Measurements from ENCODE around the gene ING1.

GRCh38 chr13:110689711-110690110 lies 23.8 kb upstream of the ING1 start:
- TF ChIP-seq EZH2phosphoT487 (IDR thresholded peaks at IDR 0.05; ENCODE audit: borderline replicate concordance, low read length), result no peak
- no peak for TF ChIP-seq CTCF (conservative IDR thresholded peaks at IDR 0.05; ENCODE audit: low read depth, low read length)
- no peak for TF ChIP-seq EZH2 (IDR thresholded peaks at IDR 0.05; ENCODE audit: low read length, unreplicated experiment)
